ENCODE measurements around the gene GPD1.
A peak's percentile ranks its signal among the peaks of the same experiment; 100 is the strongest.

GPD1 gene

GRCh38 chr12:50112456-50113218 is 8.8 kb downstream of the GPD1 start:
- peak overlapping the region; percentile 79 for H3K9ac ChIP-seq (ENCODE audit: low read depth, low read length, poor library complexity, severe bottlenecking)
- peak overlapping the region; percentile 78 for H3K4me2 ChIP-seq (ENCODE audit: low read depth, low read length, poor library complexity, severe bottlenecking)
- H3F3A ChIP-seq (ENCODE audit: low read depth): no peaks in the 10 kb centered on the region
- H4K20me1 ChIP-seq (ENCODE audit: insufficient read depth, low read length, poor library complexity, severe bottlenecking): peaks cover 14% of the 10 kb centered on the region
- H3K36me3 ChIP-seq (ENCODE audit: insufficient read depth, low read length): no peaks in the 10 kb centered on the region
- H3K9me3 ChIP-seq (ENCODE audit: insufficient read depth, low read depth, low read length): no peaks in the 10 kb centered on the region
- no peak for TF ChIP-seq CTCF (conservative IDR thresholded peaks at IDR 0.05; ENCODE audit: low read length)
- no peak for TF ChIP-seq EZH2phosphoT487 (IDR thresholded peaks at IDR 0.05; ENCODE audit: borderline replicate concordance)
- H3K79me2 ChIP-seq (ENCODE audit: insufficient read depth, low read length): peaks cover 52% of the 10 kb centered on the region
- no peaks in the 10 kb centered on the region for H3K9me2 ChIP-seq (replicated peaks; ENCODE audit: low read depth, low read length)
- no peaks in the 10 kb centered on the region for H3K27me3 ChIP-seq (ENCODE audit: insufficient read depth, low read length, poor library complexity, severe bottlenecking)
- peak overlapping the region; percentile 89 for H3K4me3 ChIP-seq (ENCODE audit: low read length, poor library complexity, severe bottlenecking)
- peak overlapping the region; percentile 62 for H2AFZ ChIP-seq (ENCODE audit: low read length)
- peaks cover 31% of the 10 kb centered on the region for H3K4me1 ChIP-seq (ENCODE audit: insufficient read depth, low read length, poor library complexity, severe bottlenecking)

GRCh38 chr12:50117057-50117622 is 13.3 kb downstream of the GPD1 start:
- TF ChIP-seq CTCF (conservative IDR thresholded peaks at IDR 0.05; ENCODE audit: low read length) (no peak), EZH2phosphoT487 (IDR thresholded peaks at IDR 0.05; ENCODE audit: borderline replicate concordance) (no peak)
- Histone ChIP-seq H3K4me2 (ENCODE audit: low read depth, low read length, poor library complexity, severe bottlenecking) (peak overlapping the region; percentile 66), H3K9me3 (ENCODE audit: insufficient read depth, low read depth, low read length) (no peaks in the 10 kb centered on the region), H3K9me2 (replicated peaks; ENCODE audit: low read depth, low read length) (no peaks in the 10 kb centered on the region), H3F3A (ENCODE audit: low read depth) (no peaks in the 10 kb centered on the region), H3K4me1 (ENCODE audit: insufficient read depth, low read length, poor library complexity, severe bottlenecking) (peaks cover 19% of the 10 kb centered on the region), H3K9ac (ENCODE audit: low read depth, low read length, poor library complexity, severe bottlenecking) (no peak overlapping the region), H3K4me3 (ENCODE audit: low read length, poor library complexity, severe bottlenecking) (no peak overlapping the region), H4K20me1 (ENCODE audit: insufficient read depth, low read length, poor library complexity, severe bottlenecking) (peaks cover 14% of the 10 kb centered on the region), H2AFZ (ENCODE audit: low read length) (no peak overlapping the region), H3K79me2 (ENCODE audit: insufficient read depth, low read length) (peaks cover 68% of the 10 kb centered on the region), H3K36me3 (ENCODE audit: insufficient read depth, low read length) (peaks cover 16% of the 10 kb centered on the region; the same call in 1 of the 2 replicates), H3K27me3 (ENCODE audit: insufficient read depth, low read length, poor library complexity, severe bottlenecking) (no peaks in the 10 kb centered on the region)

GRCh38 chr12:50119387-50119786 is 15.6 kb downstream of the GPD1 start:
- H3K79me2 ChIP-seq (ENCODE audit: insufficient read depth, low read length): peaks cover 54% of the 10 kb centered on the region
- no peaks in the 10 kb centered on the region for H3K9me2 ChIP-seq (replicated peaks; ENCODE audit: low read depth, low read length)
- no peaks in the 10 kb centered on the region for H3K27me3 ChIP-seq (ENCODE audit: insufficient read depth, low read length, poor library complexity, severe bottlenecking)
- H3K36me3 ChIP-seq (ENCODE audit: insufficient read depth, low read length): peaks cover 19% of the 10 kb centered on the region; the same call in 1 of the 2 replicates
- H4K20me1 ChIP-seq (ENCODE audit: insufficient read depth, low read length, poor library complexity, severe bottlenecking): peaks cover 6% of the 10 kb centered on the region
- TF ChIP-seq EZH2phosphoT487 (IDR thresholded peaks at IDR 0.05; ENCODE audit: borderline replicate concordance) (no peak), CTCF (conservative IDR thresholded peaks at IDR 0.05; ENCODE audit: low read length) (no peak)
- no peaks in the 10 kb centered on the region for H3K9me3 ChIP-seq (ENCODE audit: insufficient read depth, low read depth, low read length)
- H3K4me2 ChIP-seq (ENCODE audit: low read depth, low read length, poor library complexity, severe bottlenecking): no peak overlapping the region
- peaks cover 16% of the 10 kb centered on the region for H3K4me1 ChIP-seq (ENCODE audit: insufficient read depth, low read length, poor library complexity, severe bottlenecking)
- no peak overlapping the region for H3K4me3 ChIP-seq (ENCODE audit: low read length, poor library complexity, severe bottlenecking)
- H3F3A ChIP-seq (ENCODE audit: low read depth): no peaks in the 10 kb centered on the region
- H2AFZ ChIP-seq (ENCODE audit: low read length): no peak overlapping the region
- no peak overlapping the region for H3K9ac ChIP-seq (ENCODE audit: low read depth, low read length, poor library complexity, severe bottlenecking)

Data from Loucy (cell line).